GM10847 (cell line): ENCODE results near the gene SGMS1.

Source experiments
- POLR2A ChIP-seq: IDR thresholded peaks from 2 replicates; pipeline ENCODE4 v1.6.1; 2011; ENCODE audit not compliant: insufficient read length; ENCODE audit errors: extremely low read depth

SGMS1 gene

DNA sequence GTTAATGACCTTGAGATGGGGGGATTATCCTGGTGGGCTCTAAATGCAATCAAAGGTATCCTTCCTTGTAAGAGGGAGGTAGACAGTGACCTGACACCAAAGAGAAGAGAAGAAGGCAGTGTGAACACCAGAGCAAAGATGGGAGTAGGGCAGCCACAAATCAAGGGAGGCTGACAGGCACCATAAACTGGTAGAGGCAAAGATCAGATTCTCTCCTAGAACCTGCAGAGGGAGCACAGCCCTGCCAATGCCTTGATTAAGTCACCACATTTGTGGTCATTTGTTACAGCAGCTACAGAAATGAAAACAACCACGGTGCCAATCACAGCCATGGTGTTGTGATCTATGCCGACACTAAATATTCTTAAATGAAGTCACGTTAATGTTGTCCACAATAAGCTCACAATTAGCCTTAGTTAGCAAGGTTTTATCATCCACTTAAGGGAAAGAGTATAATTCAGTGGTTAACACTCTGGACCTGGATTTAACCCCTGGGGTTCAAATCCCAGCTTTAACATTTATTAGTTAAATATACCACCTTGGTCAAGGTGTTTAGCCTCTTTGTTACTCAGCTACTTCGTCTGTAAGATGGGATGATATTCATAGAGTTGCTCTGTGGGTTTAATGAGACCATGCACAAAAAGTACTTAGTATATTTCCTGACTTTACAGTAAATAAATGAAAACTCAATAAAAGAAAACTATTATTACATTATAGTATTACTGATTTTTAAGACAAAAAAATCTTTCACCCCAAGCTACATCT lies 70.8 kb downstream of the SGMS1 start:
- no peak for TF ChIP-seq POLR2A

GRCh38 chr10:50552308-50552707 lies 71.4 kb downstream of the SGMS1 start:
- TF ChIP-seq POLR2A, result no peak

DNA sequence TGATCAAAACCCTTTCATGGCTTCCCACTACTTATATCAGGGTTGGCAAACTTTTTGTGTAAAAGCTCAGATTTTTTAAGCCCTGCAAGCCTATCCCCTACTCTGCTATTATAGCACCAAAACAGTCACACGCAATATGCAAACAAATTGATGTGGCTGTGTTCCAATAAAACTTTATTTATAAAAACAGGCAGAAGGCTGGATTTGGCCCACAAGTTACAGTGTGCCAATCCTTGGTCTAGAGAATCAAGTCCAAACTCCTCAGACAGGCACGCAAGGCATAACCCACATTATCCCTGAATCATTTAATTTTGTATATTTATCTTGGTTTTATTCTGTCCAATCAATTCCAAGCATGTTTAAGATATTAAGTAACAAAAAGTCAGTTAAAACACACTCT lies 71.9 kb downstream of the SGMS1 start:
- no peak for TF ChIP-seq POLR2A

GRCh38 chr10:50550291-50550839 lies 73.4 kb downstream of the SGMS1 start:
- TF ChIP-seq POLR2A, result no peak

DNA sequence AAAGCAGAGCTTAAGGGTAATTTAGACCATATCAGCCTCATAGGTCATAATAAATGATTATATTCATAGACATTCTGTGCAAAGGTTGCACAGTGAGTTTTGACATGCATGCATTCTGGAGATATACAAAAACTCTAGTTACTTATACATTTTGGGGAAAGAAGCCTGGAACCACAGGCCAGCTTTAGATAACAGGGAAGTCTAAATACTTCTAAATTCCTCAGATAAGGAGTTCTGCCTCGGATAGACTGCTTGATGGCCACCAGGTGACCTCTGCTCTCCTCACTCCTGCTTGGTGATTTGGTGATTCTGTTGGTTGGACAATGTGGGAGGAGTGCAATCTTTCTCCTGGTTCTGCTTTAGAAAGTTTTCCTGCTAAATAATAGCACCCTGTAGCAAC lies 77.9 kb downstream of the SGMS1 start:
- TF ChIP-seq POLR2A, result no peak

DNA sequence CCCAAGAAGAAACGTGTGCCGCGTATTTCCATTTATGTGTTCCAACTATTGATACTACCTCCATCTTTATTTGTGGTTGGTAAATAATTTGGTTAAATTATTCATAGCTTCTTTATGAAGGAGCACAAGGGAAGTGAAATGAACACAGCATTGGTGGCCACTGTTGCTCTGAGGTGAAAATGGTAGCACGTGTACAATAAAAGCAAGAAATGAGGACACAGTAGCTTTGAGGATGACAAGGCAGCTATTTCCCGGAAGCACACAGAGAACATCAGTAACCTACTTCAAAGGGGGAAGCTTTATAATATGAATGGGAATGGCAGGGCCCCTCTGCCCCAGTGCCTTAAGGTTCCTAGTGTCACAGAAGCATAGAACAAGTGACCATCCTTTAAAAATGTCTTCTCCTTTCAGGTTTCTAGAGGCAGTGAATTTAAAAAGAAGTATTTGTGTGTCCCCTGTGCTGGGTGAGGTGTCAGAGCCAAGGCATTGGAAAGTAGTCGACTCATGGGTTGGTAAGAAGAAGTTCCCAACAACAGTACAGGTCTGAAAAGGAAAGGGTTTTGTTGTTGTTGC lies 78.8 kb downstream of the SGMS1 start:
- TF ChIP-seq POLR2A, result no peak

- TF ChIP-seq POLR2A, result no peak
Observed at GRCh38 chr10:50544095-50544856, 79.5 kb downstream of the SGMS1 start.

DNA sequence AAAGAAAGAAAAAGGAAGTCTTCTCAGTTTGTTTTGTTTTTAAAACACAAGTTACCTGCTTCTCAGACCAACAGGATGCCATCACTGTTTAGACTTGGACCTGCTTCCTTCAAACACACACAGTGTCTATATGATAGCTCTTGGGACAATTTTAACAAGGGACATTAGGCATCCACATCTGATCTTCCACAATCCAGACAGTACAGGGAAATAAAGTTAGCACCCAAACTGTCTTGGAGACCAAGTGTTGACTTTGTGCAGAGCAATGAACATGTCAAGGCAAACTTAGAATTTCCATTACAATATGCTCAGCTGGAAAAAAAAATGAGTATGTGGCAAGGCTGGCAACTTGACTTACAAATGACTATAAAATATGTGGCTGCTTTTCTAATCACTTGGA lies 80.9 kb downstream of the SGMS1 start:
- TF ChIP-seq POLR2A, result no peak

- no peak for TF ChIP-seq POLR2A
Observed at GRCh38 chr10:50541921-50542320, 81.8 kb downstream of the SGMS1 start.

- TF ChIP-seq POLR2A, result no peak
Observed at GRCh38 chr10:50541317-50541716, 82.4 kb downstream of the SGMS1 start.

- TF ChIP-seq POLR2A, result no peak
Observed at GRCh38 chr10:50540826-50541122, 83.0 kb downstream of the SGMS1 start.

- no peak for TF ChIP-seq POLR2A
Observed at GRCh38 chr10:50540069-50540825, 83.5 kb downstream of the SGMS1 start.

- no peak for TF ChIP-seq POLR2A
Observed at GRCh38 chr10:50538555-50539398, 85.0 kb downstream of the SGMS1 start.

DNA sequence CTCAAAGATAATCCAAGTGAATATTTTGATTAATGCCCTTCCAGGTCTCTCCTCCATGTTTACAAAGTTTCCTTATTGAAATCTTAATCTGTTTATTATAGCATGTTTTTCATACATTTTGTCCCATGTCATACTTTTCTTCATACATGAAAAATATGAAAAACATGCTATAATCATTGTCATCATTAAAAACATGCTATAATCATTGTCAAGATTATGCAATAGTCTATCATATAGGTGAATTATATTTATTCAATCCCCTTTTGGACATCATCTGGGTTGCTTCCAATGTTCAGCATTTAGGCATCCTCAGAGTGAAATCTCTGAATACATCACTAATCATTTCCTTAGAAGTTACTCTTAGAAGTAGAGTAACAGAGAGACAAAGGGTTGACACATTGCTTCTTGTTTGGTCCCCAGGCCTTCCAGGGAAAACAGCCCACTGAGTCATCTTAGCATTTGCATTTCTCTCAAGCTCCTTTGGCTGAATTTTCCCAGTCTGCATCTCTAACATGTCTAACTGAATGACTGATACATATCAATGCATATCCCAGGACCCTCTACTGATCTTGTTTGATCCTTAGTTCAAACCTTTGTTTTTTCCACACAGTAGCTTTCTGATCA lies 87.0 kb downstream of the SGMS1 start:
- TF ChIP-seq POLR2A, result no peak

GRCh38 chr10:50533296-50533695 lies 90.5 kb downstream of the SGMS1 start:
- no peak for TF ChIP-seq POLR2A
